ENCODE results near the gene CCRL2.
"Not testable (repeated sequence)": the region's sequence is repeated elsewhere in the genome, so short reads cannot be mapped to it uniquely, and the experiment has no call there.

Gene CCRL2

DNA sequence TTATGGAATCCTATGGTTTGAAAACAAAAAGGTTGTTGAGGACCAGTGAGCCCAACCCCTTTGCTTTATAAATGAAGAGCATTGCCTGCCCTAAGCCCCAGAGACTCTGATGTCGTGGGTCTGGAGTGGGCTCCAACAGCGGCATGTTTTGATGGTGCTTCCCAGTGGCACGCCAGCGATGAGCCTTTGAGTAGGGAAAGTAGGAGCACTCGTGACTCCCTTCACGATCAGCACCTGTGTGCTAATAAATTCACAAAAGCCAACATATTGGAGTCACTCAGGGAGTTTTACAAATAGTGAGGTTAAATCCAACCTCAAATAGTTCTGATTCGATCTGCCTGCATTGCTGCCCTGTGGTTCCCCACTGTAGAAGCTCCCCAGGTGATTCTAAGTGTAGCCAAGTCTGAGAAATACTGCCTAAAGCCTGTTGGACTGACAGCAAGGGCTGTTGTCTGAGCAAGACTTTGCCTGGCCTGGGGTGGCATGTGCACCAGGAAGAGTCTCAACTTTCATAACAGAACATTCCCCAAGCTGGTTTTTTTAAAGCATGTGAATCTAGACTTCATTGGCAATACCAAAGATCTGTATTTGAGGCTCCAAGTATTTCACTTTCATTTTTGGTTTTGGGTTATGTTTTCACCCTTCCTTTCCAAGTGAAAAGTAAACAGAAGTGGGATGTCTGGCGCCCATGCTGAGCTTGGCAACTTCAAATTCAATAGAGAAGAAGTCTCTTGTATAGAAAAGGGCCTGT is 26.4 kb upstream of the CCRL2 start:
- no peak for DNase-seq

DNA sequence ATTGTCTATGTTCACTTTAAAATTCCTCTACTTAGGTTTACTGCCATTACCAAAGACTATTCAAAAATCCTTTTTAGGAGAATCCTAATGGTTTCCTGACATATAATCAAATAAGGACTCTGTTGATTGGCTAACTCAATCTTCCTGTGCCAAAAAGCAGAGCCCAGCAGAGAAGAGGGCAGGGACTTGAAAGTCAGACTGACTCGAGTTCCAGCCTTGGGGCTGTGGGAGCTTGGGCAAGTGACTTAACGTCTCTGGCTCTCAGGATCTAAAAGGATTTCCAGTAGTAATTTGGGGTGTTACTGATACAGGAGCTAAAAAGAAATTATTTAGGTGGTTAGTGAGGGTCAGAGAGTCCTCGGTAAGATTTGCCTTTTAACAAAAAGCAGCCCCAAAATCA is 25.4 kb upstream of the CCRL2 start:
- DNase-seq, result no peak

DNA sequence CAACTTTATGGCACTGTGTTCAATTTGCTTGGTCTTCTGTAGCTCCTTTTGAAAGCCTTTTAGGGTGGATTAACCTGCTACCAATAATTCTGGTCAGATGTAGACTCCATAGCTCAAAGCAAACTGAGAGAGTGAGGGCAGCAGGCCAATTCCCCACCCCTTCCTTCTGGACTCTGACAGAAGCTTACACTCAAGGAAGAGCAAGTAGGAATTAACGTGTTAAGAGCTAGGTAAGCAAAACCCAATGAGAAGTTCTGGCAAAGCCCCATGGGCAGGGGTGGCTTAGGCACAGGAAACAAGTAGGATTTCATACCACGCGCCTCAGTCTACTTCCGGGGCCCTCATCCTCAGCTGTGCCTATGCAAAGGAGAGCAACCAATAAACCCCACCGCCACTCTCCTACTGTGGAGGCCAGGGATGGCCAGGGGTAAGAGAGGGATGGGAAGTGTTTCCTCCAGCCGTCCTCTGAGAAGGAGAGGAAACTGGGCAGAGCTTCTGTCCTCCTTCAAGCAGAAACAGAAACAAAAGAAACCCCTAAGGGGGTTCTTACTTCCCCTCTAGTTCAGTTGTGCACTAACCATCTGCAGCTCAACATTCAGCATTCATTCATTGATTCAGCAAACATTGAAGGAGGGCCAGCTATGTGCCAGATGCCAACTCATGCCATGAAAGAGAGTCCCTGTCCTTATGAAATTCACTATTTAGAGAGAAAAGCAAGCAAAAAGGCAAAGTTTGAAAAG is 23.7 kb upstream of the CCRL2 start:
- DNase-seq, result no peak

DNA sequence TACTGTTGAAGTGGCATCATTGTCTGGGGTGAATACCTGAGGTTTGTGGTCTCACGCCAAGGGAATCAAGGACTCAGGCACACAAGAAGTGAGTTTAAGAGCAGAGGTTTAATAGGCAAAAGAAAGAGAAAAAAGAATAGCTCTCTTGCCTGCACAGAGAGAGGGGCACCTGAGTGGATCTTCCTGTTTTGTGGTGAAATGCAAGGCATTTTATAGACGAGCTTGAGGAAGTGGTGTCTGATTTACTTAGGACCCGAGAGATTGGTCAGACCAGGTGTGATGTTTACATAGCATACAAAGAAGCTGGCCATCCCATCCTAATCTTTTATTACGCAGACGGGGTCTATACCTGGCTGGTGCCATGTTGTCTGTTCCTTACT is 23.1 kb upstream of the CCRL2 start:
- DNase-seq, result peak; percentile 5

DNA sequence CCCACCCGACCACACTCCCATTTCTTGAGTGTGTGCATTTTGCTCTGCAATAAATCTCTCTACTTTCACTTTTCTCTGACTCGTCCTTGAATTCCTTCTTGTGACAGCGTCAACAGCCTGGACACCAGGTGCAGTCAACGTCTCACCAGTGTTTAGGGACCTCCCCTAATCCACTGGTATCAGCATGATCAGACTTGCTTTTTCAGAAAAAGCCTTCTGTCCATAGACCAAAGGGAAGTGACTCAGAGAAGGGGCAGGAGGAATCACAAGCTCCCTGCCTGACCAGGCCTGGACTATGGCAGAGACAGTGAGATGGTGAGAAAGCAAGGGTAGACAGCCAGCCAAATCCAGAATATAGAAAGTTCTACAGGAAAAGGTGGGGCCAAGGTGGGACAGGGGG is 20.9 kb upstream of the CCRL2 start:
- DNase-seq, result peak; percentile 83

DNA sequence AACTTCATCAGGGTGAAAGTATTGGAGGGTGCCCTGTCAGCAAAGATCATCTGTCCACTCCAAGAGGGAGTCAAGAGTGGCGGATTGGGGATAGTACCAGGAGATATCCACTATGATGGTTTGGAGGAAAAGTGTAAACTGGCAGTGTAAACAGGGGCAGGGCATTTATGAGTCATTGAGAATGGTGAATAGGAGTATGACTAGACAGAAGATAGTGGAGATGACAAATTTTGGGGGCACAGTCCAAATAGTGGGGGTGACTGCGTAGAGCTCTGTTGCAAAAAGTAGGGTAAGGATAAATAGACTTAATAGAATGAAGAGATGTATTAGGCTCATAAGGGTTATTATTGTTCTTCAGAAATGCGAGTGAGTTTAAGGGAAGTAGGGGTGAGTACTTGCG is 18.2 kb upstream of the CCRL2 start:
- not testable (repeated sequence) for DNase-seq

DNA sequence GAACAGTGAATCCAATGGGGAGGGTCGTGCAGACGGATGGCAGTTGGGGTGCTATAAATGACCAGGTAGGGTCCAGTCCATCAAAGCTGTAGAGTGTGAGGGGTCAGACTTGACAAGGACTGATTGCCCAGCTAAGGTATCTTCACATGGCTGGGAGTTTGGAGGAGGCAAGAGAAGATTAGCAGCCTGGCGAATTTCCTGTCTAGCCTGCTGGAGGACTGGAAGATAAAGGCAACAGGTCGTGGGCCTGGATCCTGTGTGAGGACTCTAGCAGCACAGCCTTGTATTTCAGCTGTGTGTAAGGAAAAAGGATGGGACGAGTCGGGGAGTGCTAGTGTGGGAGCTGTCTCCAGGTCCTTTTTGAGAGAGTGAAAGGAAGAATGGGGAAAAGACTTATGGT is 17.8 kb upstream of the CCRL2 start:
- DNase-seq, result no peak

DNA sequence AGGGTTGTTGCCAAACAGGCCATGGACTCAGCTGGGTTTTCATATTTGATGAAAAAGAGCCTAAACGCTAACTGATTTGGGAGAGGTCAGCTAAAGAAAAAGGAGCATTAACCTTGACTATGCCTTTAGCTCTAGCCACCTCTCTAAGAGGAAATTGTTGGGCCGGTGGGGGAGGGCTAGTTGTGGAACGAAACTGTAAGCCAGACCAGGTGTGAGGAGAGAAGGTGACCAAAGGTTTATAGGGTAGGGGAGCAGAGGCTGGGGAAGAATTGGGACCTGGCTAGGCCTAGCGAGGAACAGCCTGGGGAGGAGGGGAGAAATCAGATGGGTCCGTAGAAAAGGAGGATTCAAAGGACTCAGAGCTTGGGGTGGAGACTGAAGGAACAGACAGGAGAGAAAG is 15.5 kb upstream of the CCRL2 start:
- not testable (repeated sequence) for DNase-seq

DNA sequence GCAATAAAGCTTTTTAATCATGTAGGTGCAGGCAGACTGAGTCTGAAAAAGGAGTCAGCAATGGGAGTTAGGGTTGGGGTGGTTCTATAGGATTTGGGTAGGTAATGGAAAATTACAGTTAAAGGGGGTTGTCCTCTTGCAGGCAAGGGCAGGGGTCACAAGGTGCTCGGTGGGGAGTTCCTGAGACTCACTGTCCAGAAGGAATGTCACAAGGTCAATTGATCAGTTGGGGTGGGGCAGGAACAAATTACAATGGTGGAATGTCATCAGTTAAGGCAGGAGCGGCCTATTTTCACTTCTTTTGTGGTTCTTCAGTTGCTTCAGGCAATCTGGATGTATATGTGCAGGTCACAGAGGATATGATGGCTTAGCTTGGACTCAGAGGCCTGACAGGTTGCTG is 14.0 kb upstream of the CCRL2 start:
- DNase-seq, result no peak

DNA sequence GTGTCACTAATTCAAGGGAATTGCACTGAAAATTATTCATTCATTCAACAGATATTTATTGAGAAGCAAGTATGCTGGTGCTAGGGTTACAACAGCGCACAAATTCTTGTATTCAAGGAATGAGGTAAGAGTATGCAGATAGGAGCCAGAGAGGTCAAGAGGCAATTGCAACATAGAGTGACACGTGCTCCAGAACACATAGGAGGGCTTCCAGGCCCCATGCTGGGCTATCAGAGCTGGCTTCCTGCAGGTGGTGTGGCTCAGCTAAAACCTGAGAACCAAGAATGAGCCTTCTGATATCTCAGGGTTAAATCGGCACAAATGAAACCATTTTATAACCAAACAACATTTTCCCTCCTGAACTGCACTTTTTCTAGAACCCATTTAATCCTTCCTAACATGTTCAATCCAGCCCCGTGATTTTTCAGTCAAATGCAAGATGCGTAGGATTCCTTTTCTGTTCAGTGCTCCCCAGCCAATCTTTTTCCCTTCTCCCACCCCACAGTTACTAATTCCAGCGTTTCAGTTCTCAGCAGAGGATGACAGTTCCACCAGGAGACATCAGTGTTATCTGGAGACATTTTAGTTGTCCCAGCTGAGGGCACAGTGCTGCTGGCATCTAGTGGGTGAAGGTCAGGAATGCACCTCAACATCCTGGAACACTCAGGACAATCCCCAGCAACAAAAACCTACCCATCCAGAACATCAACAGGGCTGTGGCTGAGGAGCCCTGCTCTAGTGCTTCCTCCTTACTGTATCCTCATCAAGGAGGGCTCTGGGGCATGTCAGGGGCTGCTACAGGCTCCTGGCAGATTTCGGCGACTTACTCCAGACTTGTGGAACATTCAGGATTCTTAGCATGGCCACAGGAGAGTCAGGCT is 13.3 kb upstream of the CCRL2 start:
- DNase-seq, result no peak

DNA sequence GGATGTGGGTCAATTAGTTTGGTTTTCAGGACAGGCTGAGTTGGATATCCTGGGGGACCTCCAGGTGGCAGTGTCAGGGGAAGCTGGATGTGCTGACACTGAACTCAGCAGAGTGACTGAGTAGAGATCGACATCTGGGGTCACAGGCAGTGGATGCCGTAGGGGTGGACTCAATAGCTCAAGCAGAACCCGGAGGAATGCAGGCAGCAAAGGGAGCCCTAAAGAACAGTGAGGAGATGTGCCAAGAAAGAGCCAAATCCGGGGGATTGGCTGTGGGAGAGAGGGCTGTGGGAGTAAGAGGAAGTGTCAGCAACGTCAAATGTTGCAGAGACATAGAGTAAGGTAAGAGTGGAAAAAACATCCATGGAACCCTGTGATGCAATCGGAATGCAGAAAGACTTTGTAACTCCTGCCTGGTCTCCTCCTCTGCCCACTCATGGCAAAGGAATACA is 11.8 kb upstream of the CCRL2 start:
- DNase-seq, result no peak

DNA sequence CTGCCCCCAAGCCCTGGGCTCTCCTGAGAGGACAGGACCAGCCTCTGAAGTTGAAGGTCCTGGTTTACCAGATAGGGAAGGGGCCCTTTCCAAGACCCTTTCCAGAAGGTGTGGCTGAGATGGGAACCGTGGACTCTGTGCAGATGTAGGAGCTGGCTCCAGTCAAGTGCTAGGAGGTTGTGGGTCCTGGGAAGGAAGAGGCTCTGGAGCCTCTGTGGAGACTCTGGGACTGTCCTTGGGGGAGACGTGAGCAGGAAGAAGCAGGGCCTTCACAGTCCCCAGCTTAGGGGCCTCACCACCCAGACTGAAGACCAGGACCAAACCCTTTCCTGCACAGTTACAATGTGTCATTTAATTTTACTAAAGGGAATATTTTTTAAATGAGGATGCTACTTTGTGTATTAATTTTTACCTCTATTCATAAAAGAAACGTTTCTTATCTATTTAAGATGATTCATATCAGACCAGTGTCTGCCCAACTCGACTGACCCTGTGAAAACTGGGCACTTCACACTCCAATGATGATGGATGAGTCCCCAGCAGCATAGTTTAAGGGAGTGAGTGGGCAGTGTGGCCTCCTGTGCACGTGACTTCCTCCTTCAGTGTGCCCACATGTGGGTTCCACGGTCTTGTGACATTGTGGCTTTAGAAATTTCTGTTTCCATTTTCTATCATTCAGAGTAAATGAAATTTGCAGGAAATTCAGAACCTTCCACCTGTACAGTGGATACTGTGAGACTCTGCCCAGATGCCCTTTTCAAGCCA is 11.1 kb upstream of the CCRL2 start:
- DNase-seq, result no peak

DNA sequence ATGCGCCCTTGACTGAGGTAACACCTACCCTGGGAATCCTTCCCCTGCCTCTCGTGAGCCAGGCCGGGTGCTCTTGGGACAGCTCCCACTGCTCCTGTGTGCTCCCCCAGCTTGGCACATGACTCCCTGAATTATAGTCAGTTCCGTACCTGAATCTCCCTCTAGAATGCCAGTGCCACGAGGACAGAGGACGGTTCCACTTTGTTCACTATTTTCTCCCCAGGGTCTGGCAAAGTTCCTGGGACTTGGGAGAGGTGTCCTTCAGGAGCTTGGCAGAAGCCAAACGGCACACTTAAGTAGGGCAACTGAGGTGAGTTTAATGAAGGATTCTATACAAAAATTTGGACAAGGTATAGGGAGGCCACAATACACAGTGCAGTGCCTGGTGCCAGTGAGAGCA is 9.9 kb upstream of the CCRL2 start:
- DNase-seq, result no peak

DNA sequence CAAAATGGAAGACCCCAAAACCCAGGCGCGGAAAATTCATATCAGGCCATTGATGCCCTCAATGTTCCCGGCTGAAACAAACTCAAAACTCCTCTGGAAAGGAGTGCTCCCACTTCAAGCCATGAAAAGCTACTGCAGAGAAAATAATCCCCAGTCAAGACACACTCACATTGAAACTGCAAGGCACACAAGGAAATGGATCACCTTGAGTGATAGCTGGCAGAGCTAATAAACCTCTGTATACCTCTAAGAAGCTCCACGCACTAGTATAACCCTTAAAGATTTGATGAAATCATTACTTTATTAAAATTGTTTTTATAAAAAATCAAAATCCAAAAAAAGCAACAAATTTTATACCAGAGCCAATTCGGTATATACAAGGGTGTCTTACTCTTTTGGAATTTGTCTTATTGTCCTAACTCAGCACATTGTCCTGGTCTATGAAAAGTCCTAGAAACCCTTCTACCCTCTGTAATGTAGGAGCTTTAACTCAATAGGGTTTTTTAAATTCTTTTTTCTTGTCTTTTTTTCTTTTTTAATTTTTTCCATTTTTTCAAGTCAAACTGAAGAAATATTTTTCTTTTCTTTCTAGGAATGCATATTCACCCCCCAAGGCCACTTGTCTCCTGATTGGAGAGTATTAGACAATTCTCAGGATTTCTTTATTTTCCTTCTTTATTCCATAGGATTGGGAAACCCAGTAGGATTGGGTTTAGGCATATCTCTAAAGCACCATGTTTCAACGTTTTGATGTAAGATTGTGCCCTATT is 8.7 kb upstream of the CCRL2 start:
- DNase-seq, result no peak

DNA sequence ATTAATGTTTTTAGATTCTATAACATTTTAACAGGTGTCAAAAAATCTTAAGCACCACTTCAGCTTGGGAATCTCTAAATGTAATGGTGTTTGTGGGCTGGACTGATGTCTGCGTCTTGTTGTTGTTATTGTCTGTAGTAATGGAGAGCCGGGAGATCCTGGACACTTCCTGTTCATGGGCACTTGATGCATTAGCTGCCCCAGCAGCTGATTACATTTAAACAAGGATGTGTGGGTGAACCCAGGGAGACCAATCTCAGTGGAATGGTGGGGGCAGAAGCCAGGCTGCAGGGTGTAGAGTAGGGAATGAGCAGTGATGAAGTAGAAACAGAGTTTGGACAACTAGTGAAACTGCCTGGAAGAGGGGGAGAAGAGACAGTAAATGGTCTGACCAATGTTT is 8.0 kb upstream of the CCRL2 start:
- DNase-seq, result peak; percentile 6

DNA sequence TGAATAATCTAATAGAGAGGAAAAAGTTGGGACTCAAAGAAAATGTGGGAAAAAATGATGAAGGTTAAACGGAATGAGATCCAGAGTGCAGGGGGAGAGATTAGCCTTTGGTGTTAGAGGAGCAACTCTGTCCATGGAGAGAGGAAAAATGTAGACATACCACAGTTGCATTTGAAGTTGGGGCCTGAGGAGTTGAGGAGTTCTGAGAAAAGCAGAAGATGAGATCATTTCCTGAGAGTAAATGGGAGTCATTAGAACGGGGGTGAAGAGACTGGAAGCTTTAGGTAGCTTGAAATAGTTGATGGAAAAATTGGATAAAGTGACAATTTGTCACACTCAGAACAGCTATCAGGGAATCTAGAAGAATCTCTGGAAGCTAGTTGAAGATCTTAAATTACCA is 7.5 kb upstream of the CCRL2 start:
- no peak for DNase-seq

DNA sequence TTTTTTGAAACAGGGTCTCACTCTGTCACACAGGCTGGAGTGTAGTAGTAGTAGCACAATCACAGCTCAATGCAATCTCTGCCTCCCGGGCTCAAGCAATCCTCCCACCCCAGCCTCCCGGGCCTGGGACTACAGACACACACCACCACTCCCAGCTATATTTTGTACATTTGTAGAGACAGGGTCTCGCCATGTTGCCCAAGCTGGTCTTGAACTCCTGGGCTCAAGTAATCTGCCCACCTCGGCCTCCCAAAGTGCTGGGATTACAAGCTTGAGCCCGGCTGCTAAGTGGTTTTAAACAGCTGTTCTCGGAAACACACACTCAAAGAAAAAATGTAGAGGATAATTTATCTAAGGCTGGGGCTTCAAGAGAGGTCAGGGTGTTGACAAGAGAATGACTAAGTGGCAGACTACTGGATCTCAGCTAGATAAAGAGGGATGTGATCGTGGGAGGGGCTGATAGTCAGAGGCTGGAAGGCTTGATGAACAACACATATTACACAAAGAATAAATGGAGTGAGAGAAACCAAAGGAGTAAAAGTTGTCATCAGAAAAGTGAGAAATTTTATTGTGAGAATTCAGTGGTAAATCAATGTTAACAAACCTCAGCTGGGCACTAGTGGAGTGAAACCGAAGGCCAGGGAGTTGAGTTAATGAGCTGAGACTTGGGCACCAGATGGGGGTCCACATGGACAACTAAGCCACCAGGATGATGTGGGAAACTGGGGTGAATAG is 6.9 kb upstream of the CCRL2 start:
- peak; percentile 38 for DNase-seq

DNA sequence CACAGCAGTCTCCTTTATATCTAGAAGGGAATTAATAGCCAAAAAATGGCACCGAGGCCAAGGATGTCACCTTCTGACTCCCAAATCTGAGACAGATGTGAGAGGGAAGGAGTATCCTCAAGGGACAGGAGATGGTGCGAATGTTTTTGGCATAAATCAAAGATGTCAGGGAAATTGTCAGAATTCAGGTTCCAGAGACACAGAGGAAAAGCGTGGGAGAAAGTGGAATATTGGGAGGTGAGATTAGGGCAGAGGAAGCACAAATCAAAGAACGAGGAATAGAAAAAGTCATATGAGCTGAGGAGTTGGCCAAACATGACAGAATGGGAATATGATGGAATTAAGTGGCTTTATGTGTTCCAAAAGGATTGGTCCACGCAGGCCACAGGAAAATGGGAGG is 6.2 kb upstream of the CCRL2 start:
- DNase-seq, result no peak

DNA sequence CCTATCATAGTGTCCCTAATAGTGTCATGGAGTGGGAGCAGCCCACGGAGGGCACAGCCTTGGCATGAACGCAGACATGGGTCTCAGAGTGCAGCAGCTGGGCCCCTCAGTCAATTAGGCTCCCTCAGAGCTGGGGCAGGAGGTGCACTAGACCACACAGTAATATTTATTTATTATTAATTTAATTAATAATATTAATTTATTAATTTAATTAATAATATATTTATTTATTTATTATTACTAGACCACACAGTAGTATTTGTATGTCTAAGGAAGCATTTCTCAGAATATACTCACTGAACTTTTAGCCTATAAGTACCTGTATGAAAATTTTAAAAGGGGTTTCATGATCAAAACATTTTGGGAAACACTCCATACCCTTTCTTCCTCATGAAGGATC is 5.5 kb upstream of the CCRL2 start:
- DNase-seq, result no peak

DNA sequence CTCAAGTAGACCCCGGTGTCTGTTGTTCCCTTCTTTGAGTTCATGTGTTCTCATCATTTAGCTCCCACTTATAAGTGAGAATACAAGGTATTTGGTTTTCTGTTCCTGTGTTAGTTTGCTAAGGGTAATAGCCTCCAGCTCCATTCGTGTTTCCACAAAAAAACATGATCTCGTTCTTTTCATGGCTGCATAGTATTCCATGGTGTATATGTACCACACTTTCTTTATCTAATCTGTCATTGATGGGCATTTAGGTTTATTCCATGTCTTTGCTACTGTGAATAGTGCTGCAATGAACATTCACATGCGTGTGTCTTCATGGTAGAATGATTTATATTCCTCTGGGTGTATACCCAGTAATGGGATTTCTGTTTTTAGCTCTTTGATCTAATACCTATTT is 4.2 kb upstream of the CCRL2 start:
- not testable (repeated sequence) for DNase-seq

DNA sequence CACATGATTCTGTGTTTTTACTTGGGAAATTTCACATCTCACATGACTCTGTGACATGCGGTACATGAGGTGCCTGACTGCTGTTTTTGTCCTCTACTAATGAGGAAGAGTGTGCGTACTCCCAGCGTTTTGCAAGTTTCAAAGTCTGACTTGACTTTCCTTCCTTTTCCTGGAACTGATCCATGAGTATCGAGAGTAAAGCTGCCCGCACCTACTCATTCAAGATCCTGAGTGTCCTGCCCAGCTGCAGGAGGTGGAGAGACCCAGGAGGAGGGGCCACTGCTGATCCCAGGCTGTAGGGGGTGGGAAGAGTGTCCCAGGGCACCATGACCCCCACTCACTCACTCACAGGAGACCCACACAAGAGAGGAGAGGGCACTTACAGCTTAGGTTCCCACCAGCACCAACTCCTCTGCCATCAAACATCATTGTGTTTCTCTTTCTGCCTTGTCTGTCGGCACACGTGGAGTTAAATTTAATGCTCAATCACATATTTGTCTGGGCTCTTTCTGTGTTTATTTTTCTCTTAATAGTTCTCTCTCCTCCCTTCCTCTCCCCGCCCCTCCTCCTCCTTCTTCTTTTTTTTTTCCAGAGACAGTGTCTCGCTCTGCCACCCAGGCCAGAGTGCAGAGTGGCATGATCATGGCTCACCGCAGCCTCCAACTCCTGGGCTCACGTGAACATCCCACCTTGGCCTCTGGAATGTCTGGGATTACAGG is 1.6 kb upstream of the CCRL2 start:
- DNase-seq, result peak; percentile 51

Measured in DMS53 (cell line).